ENCODE data around the gene BACE2. TPM values are rescaled to one million over a fixed set of nuclear protein-coding genes. Genes with fewer than 3 reads are reported as not detected.

The BACE2 gene
- total and polyA plus RNA-seq, 7 donors = 5.3 to 16.0 (median 7.2) TPM

DNA sequence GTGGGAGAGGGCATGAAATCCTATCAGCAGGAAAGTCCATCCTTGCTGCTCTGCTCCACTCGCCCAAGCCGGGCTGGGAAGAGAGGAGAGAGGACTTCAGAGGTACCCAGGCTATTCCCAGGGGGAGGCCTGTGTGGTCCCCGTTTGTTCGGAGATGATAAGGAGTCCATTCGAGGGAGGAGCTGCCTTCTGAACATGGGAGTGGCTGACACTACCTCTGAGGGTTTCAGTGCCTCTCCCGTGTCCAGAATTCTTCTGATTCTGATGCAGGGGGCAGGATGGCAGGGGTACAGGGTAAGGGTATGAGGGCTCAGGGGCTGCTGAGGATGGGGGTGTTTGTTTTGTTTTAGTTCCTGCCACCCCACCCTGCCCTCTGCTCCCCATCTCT lies 40.4 kb downstream of the BACE2 start:
- no peaks in the 10 kb centered on the region for H3K27me3 ChIP-seq (ENCODE audit: insufficient read depth in 3 of 3, low read length in 2 of 3)
- no peaks in the 10 kb centered on the region for H3K4me1 ChIP-seq
- WGBS, 3 donors = 79 to 90% (median 84%) methylated on average over 6 of the region's 6 CpGs
- no peak overlapping the region for H3K27ac ChIP-seq
- intact Hi-C loops (cut with DNase I) = no loop called here
- TF ChIP-seq CTCF (IDR thresholded peaks at IDR 0.05) = no peak
- DNase-seq = no peak
- no peak overlapping the region for H3K4me3 ChIP-seq
- H3K9me3 ChIP-seq = no peaks in the 10 kb centered on the region
- ATAC-seq = no peak
- H3K36me3 ChIP-seq (ENCODE audit: insufficient read depth in 1 of 2, low read depth in 1 of 2) = no peaks in the 10 kb centered on the region

GRCh38 chr21:41209016-41209619 lies 41.2 kb downstream of the BACE2 start:
- Histone ChIP-seq H3K27ac (no peak overlapping the region), H3K27me3 (ENCODE audit: insufficient read depth in 3 of 3, low read length in 2 of 3) (no peaks in the 10 kb centered on the region), H3K9me3 (no peaks in the 10 kb centered on the region), H3K4me3 (no peak overlapping the region), H3K36me3 (ENCODE audit: insufficient read depth in 1 of 2, low read depth in 1 of 2) (no peaks in the 10 kb centered on the region), H3K4me1 (no peaks in the 10 kb centered on the region)
- WGBS, 3 donors = 84 to 90% (median 86%) methylated on average over 17 of the region's 17 CpGs
- intact Hi-C loops (cut with DNase I) = no loop called here
- TF ChIP-seq CTCF (IDR thresholded peaks at IDR 0.05) = no peak
- ATAC-seq (no peak), DNase-seq (no peak)

- Histone ChIP-seq H3K9me3 (no peaks in the 10 kb centered on the region), H3K27me3 (ENCODE audit: insufficient read depth in 3 of 3, low read length in 2 of 3) (no peaks in the 10 kb centered on the region), H3K4me1 (no peaks in the 10 kb centered on the region), H3K36me3 (ENCODE audit: insufficient read depth in 1 of 2, low read depth in 1 of 2) (no peaks in the 10 kb centered on the region), H3K27ac (no peak overlapping the region), H3K4me3 (no peak overlapping the region)
- 90 to 92% (median 91%) methylated on average over 14 of the region's 14 CpGs for WGBS, 3 donors
- ATAC-seq (no peak), DNase-seq (no peak)
- no peak for TF ChIP-seq CTCF (IDR thresholded peaks at IDR 0.05)
- intact Hi-C loops (cut with DNase I) = no loop called here
Observed at GRCh38 chr21:41210426-41211059, 42.6 kb downstream of the BACE2 start.

DNA sequence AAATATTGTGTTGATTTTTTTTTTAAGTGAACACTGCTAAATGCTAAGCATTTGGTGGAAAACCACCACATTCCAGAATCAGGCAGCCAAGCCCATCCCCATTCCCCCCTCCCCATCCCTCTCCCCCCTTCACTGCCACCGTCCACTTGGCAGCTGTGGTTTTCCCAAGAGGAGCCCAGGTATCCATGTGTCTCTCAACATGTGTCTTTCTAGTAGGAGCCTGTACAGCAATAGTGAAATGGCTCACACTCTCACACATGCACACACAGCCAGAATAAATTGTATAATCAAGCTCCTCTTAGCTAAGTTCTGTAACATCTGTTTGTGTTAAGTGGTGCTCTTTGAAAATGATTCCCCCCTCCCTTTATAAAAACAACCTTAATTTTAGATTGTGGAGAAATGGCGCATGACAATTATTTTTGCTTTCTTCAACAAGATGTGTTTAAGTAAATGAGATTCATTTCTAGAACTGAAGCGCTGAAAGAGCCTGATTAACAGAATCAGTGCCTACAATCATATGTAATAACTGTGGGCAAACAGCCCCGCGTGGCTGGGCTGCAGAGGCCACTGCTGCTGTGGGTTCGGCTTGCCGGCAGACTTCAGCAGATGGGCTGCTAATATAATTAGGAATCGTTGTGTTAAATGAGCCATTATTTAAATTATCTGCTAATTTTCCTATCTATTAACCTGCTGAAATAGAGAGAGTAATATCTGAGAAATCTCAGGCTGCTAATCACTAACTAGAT lies 43.3 kb downstream of the BACE2 start:
- H3K9me3 ChIP-seq = no peaks in the 10 kb centered on the region
- H3K27ac ChIP-seq = no peak overlapping the region
- 86 to 89% (median 88%) methylated on average over 8 of the region's 8 CpGs for WGBS, 3 donors
- H3K36me3 ChIP-seq (ENCODE audit: insufficient read depth in 1 of 2, low read depth in 1 of 2) = no peaks in the 10 kb centered on the region
- no peak overlapping the region for H3K4me3 ChIP-seq
- no peak for TF ChIP-seq CTCF (IDR thresholded peaks at IDR 0.05)
- intact Hi-C loops (cut with DNase I) = no loop called here
- no peaks in the 10 kb centered on the region for H3K4me1 ChIP-seq
- no peak for DNase-seq
- no peaks in the 10 kb centered on the region for H3K27me3 ChIP-seq (ENCODE audit: insufficient read depth in 3 of 3, low read length in 2 of 3)
- ATAC-seq = no peak

Measured in psoas muscle (tissue), 8 donors.